ENCODE data around the gene ASCL5. TPM values are rescaled to one million over a fixed set of nuclear protein-coding genes. Genes with fewer than 3 reads are reported as not detected.

Gene ASCL5
- total RNA-seq, 1 donor from 2014 or later: not detected

GRCh38 chr1:201104141-201104540 is 22.8 kb downstream of the ASCL5 start:
- intact Hi-C loops (cut with micrococcal nuclease): no loop called here
- DNase-seq: no peak
- no peak for TF ChIP-seq CTCF (IDR thresholded peaks at IDR 0.05)

GRCh38 chr1:201103666-201104065 is 23.3 kb downstream of the ASCL5 start:
- DNase-seq: no peak
- intact Hi-C loops (cut with micrococcal nuclease): no loop called here
- no peaks in the 10 kb centered on the region for H3K36me3 Mint-ChIP-seq (ENCODE audit: low read depth)
- POLR2A ChIA-PET: no interaction called here
- H3K9me3 Mint-ChIP-seq: no peaks in the 10 kb centered on the region
- H3K27me3 Mint-ChIP-seq: peaks cover 3% of the 10 kb centered on the region
- TF ChIP-seq CTCF (IDR thresholded peaks at IDR 0.05): no peak
- no peak overlapping the region for H3K4me3 Mint-ChIP-seq
- no peak for ATAC-seq (ENCODE audit: low read depth)
- no peaks in the 10 kb centered on the region for H3K4me1 Mint-ChIP-seq
- CTCF ChIA-PET: no interaction called here
- H3K27ac Mint-ChIP-seq: no peak overlapping the region

More at GRCh38 chr1:201104141-201104540, 22.8 kb downstream of the ASCL5 start:
- H3K36me3 Mint-ChIP-seq (ENCODE audit: low read depth): no peaks in the 10 kb centered on the region
- no peak overlapping the region for H3K4me3 Mint-ChIP-seq
- peaks cover 3% of the 10 kb centered on the region for H3K27me3 Mint-ChIP-seq
- CTCF ChIA-PET: no interaction called here
- H3K27ac Mint-ChIP-seq: no peak overlapping the region
- no peaks in the 10 kb centered on the region for H3K9me3 Mint-ChIP-seq
- ATAC-seq (ENCODE audit: low read depth): no peak
- POLR2A ChIA-PET: no interaction called here
- no peaks in the 10 kb centered on the region for H3K4me1 Mint-ChIP-seq

- H3K4me3 Mint-ChIP-seq: no peak overlapping the region
- H3K36me3 Mint-ChIP-seq (ENCODE audit: low read depth): no peaks in the 10 kb centered on the region
- no peak for DNase-seq
- no peak overlapping the region for H3K27ac Mint-ChIP-seq
- ChIA-PET CTCF (no interaction called here), POLR2A (no interaction called here)
- no peak for ATAC-seq (ENCODE audit: low read depth)
- H3K9me3 Mint-ChIP-seq: no peaks in the 10 kb centered on the region
- peaks cover 2% of the 10 kb centered on the region for H3K4me1 Mint-ChIP-seq
- intact Hi-C loops (cut with micrococcal nuclease): no loop called here
- TF ChIP-seq CTCF (IDR thresholded peaks at IDR 0.05): no peak
- H3K27me3 Mint-ChIP-seq: peaks cover 3% of the 10 kb centered on the region
Measured at GRCh38 chr1:201100169-201100930, 26.6 kb downstream of the ASCL5 start.

GRCh38 chr1:201098992-201099677 is 27.8 kb downstream of the ASCL5 start:
- H3K9me3 Mint-ChIP-seq: no peaks in the 10 kb centered on the region
- DNase-seq: no peak
- no peak for TF ChIP-seq CTCF (IDR thresholded peaks at IDR 0.05)
- no peaks in the 10 kb centered on the region for H3K36me3 Mint-ChIP-seq (ENCODE audit: low read depth)
- ChIA-PET CTCF (interaction anchor here (0.9 kb wide), 1 partner anchor 13 kb away, joined by 4 read pairs; no protein-coding TSS in a partner anchor), POLR2A (no interaction called here)
- H3K27me3 Mint-ChIP-seq: peaks cover 3% of the 10 kb centered on the region
- no peak overlapping the region for H3K27ac Mint-ChIP-seq
- no peak overlapping the region for H3K4me3 Mint-ChIP-seq
- no peak for ATAC-seq (ENCODE audit: low read depth)
- peaks cover 2% of the 10 kb centered on the region for H3K4me1 Mint-ChIP-seq
- intact Hi-C loops (cut with micrococcal nuclease): no loop called here
